A549 (cell line): ENCODE measurements around the gene KCNN3. TPM values are rescaled to one million over a fixed set of nuclear protein-coding genes. Genes with fewer than 3 reads are reported as not detected.
A peak's percentile ranks its signal among the peaks of the same experiment; 100 is the strongest.

Experiments
- ATAC-seq, 2 experiments: fragments of 200-7000 bp in 1 of 2; fragments of >200 bp in 1 of 2; cut with Nextera tagmentation in 1 of 2; cut with Tn5 transposase in 1 of 2; 3 replicates each; pipeline versions ENCODE4 v1.8.0 to v1.9.1; 2018 to 2020; ENCODE audit warnings: mild to moderate bottlenecking in 1 of 2, moderate library complexity in 1 of 2
- CTCF ChIA-PET: fragments of 300-600 bp; sonication (Branson Sonifier 250); formaldehyde crosslinking; extraction: SDS; loops from one replicate; lab custom pipeline; 2021; ENCODE audit warnings: antibody characterized with exemption, inconsistent platforms; lab: Yijun Ruan, JAX
- POLR2A ChIA-PET: fragments of 350-600 bp; formaldehyde crosslinking; extraction: SDS; loops from one replicate; lab custom pipeline; 2021; ENCODE audit warnings: antibody characterized with exemption, inconsistent platforms; lab: Yijun Ruan, JAX
- DNase-seq, 2 experiments: peaks; one replicate each; pipeline versions ENCODE4 v3.0.0 to v3.0.0-alpha.2; 2011 to 2016; ENCODE audit warnings: low read depth in 1 of 2, low spot score in 1 of 2
- FAIRE-seq: peaks from 2 replicates; lab custom pipeline; 2011; peaks lifted over from hg19 to GRCh38; lab: Jason Lieb, UNC
- H3K27ac ChIP-seq, 2 experiments: fragments of >200 bp; sonication (Bioruptor Twin); formaldehyde crosslinking; 3 replicates each; pipeline ENCODE4 v1.5.1; 2016 to 2017
- H3K4me1 ChIP-seq: fragments of >200 bp; sonication (Bioruptor Twin); formaldehyde crosslinking; 3 replicates; pipeline ENCODE4 v1.6.1; 2016
- H3K4me2 ChIP-seq: fragments of >200 bp; sonication (Bioruptor Twin); formaldehyde crosslinking; 3 replicates; pipeline ENCODE4 v1.6.1; 2016
- H3K4me3 ChIP-seq: fragments of >200 bp; sonication (Bioruptor Twin); formaldehyde crosslinking; 3 replicates; pipeline ENCODE4 v1.5.1; 2016
- H3K9me3 ChIP-seq: fragments of >200 bp; sonication (Bioruptor Twin); formaldehyde crosslinking; 3 replicates; pipeline ENCODE4 v1.6.1; 2016
- CHD4 ChIP-seq: fragments of 200-600 bp; sonication (generic); IDR thresholded peaks from 2 replicates; pipeline ENCODE4 v1.6.1; 2016; ENCODE audit warnings: antibody characterized with exemption, mild to moderate bottlenecking, borderline replicate concordance
- E2F6 ChIP-seq: IDR thresholded peaks from 2 replicates; pipeline ENCODE4 v1.6.1; 2012; ENCODE audit warnings: low read depth, borderline replicate concordance
- EHF ChIP-seq: fragments of 250-450 bp; sonication (Bioruptor Pico); IDR thresholded peaks from 2 replicates; pipeline ENCODE4 v1.5.0; 2020; ENCODE audit warnings: mild to moderate bottlenecking
- EHMT2 ChIP-seq: fragments of 200-600 bp; sonication (generic); IDR thresholded peaks from 2 replicates; pipeline ENCODE4 v1.6.1; 2016; ENCODE audit warnings: antibody characterized with exemption, low read depth, mild to moderate bottlenecking, moderate library complexity
- EP300 ChIP-seq, 2 experiments: fragments of >200 bp; sonication (Bioruptor Twin); formaldehyde crosslinking; IDR thresholded peaks; 2 replicates in 1 of 2; 3 replicates in 1 of 2; pipeline ENCODE4 v1.6.1; 2016 to 2017
- FOXS1 ChIP-seq: fragments of 250-450 bp; sonication (Bioruptor Pico); IDR thresholded peaks from 2 replicates; pipeline ENCODE4 v1.5.0; 2020; ENCODE audit warnings: mild to moderate bottlenecking, moderate library complexity
- GATA3 ChIP-seq: IDR thresholded peaks from 2 replicates; pipeline ENCODE4 v1.6.1; 2012; ENCODE audit warnings: borderline replicate concordance
- HOXB5 ChIP-seq: fragments of 250-450 bp; sonication (Bioruptor Pico); IDR thresholded peaks from 2 replicates; pipeline ENCODE4 v1.5.0; 2020; ENCODE audit warnings: mild to moderate bottlenecking, moderate library complexity
- MAX ChIP-seq: IDR thresholded peaks from 2 replicates; pipeline ENCODE4 v1.6.1; 2012
- PHF8 ChIP-seq: fragments of 200-600 bp; sonication (generic); IDR thresholded peaks from 2 replicates; pipeline ENCODE4 v1.6.1; 2016; ENCODE audit warnings: low read depth, mild to moderate bottlenecking, antibody characterized with exemption, moderate library complexity, borderline replicate concordance
- POLR2A ChIP-seq: IDR thresholded peaks from 2 replicates; pipeline ENCODE4 v1.6.1; 2012; ENCODE audit warnings: mild to moderate bottlenecking, low read length
- SREBF2 ChIP-seq: fragments of 450-650 bp; IDR thresholded peaks from 2 replicates; pipeline ENCODE4 v1.6.1; 2014; ENCODE audit warnings: mild to moderate bottlenecking, moderate library complexity
- TFCP2L1 ChIP-seq: fragments of 250-450 bp; sonication (Bioruptor Pico); IDR thresholded peaks from 2 replicates; pipeline ENCODE4 v1.5.0; 2021; ENCODE audit warnings: mild to moderate bottlenecking
- TP53 ChIP-seq: fragments of 250-450 bp; sonication (Bioruptor Pico); IDR thresholded peaks from 2 replicates; pipeline ENCODE4 v1.5.0; 2021; ENCODE audit warnings: mild to moderate bottlenecking, moderate library complexity
- ZFP36 ChIP-seq: fragments of 450-650 bp; IDR thresholded peaks from 2 replicates; pipeline ENCODE4 v1.6.1; 2014; ENCODE audit warnings: borderline replicate concordance; ENCODE audit not compliant: partially characterized antibody
- WGBS: methylation state at CpG from one replicate; pipeline ENCODE4 v1.1.6; 2017; ENCODE audit errors: missing lambda C conversion rate; 5-methylcytosine and 5-hydroxymethylcytosine counted together
- polyA plus RNA-seq, 4 experiments: library from polyadenylated mRNA; depleted of rRNA in 3 of 4; stranded (reverse); fragments of >200 nt; fragmentation: RNase III in 1 of 4; extraction: RNeasy Plus Mini Kit Qiagen cat#74134 plus additional on column Dnase treatment in 1 of 4; gene quantifications; 2 replicates in 3 of 4; 3 replicates in 1 of 4; pipeline ENCODE4 v1.2.3, GENCODE V29; 2011 to 2017
- TF ChIP-seq, protein P1 (sequence below): fragments of >200 bp; sonication (Bioruptor Twin); formaldehyde crosslinking; IDR thresholded peaks from 3 replicates; pipeline ENCODE4 v1.5.1; 2016

KCNN3 gene
- polyA plus RNA-seq, 2 of the 4 experiments (the other 2 are of a cell fraction): 0.01 to 0.03 TPM

DNA sequence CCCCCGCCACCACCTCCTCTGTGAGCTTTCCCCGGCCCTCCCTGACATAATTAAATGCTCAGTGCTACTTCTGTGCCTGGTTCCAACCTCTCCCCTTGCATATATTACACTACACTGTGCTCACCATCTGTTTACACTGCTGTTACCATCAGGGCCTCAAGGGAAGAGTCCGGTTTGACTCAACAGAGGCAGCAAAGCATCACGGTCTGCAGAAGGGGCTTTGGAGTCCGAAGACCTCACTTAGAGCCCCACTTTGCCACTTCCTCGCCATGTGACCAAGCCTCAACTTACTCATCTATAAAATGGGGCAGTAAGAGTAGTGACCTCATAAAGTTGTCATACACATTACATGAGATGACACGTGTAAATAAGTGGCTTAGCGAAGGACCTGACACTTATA, 27.4 kb downstream of the KCNN3 start:
- DNase-seq (no peak), FAIRE-seq (no peak), ATAC-seq (no peak)
- CTCF ChIA-PET: interaction anchor here (0.9 to 1.3 kb wide), 3 partner anchors 10 to 174 kb away, joined by 3 to 4 read pairs (median 3); no protein-coding TSS in a partner anchor
- Histone ChIP-seq H3K4me3 (no peak overlapping the region), H3K4me1 (no peaks in the 10 kb centered on the region), H3K9me3 (no peaks in the 10 kb centered on the region), H3K4me2 (no peak overlapping the region), H3K27ac (no peak overlapping the region)
- POLR2A ChIA-PET: no interaction called here
- WGBS: 62% methylated on average over 6 of the region's 8 CpGs
- no peak for TF ChIP-seq MAX
- TF ChIP-seq EHMT2: no peak
- TF ChIP-seq CHD4: no peak
- no peak for TF ChIP-seq TP53 (CRISPR knock-in tag)
- no peak for TF ChIP-seq PHF8
- no peak for TF ChIP-seq TFCP2L1 (CRISPR knock-in tag)
- no peak for TF ChIP-seq EHF (CRISPR knock-in tag)
- TF ChIP-seq POLR2A: no peak
- TF ChIP-seq, all 56 proteins: peak for 0

DNA sequence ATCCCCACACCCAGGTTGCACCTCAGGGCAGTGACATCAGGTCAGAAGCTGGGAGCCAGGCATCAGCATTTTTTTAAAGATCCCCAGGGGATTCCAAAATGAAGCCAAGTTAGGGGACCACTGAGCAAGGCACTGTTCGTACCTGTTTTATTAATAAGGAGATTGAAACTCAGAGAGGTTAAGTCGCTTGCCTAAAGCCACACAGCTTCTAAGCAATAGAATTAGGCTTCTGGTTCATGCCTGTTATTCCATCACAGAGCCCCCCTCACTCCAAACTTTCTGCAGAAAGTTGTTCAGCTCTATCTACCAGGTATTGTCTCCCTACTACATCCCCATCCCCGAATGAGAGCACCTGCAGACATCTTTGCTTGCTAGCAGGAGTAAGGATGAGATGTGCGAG, 28.7 kb downstream of the KCNN3 start:
- 50% methylated on average over 4 of the region's 4 CpGs for WGBS
- Histone ChIP-seq H3K4me1 (no peaks in the 10 kb centered on the region), H3K27ac (no peak overlapping the region), H3K9me3 (no peaks in the 10 kb centered on the region), H3K4me2 (no peak overlapping the region), H3K4me3 (no peak overlapping the region)
- ATAC-seq: no peak
- ChIA-PET POLR2A (no interaction called here), CTCF (interaction anchor here (0.7 to 1.3 kb wide), 2 partner anchors 14 to 37 kb away, joined by 4 read pairs; no protein-coding TSS in a partner anchor)
- no peak for DNase-seq
- no peak for FAIRE-seq
- TF ChIP-seq EP300 (IDR thresholded peaks at IDR 0.05) (no peak), GATA3 (no peak), HOXB5 (CRISPR knock-in tag) (no peak), FOXS1 (CRISPR knock-in tag) (no peak), SREBF2 (no peak), ZFP36 (peak; percentile 40)

GRCh38 chr1:154840269-154841176, 29.6 kb downstream of the KCNN3 start:
- H3K27ac ChIP-seq: peak overlapping the region in 1 of 2 experiments; percentile 24; a peak in 1 of 6 replicates
- H3K9me3 ChIP-seq: no peaks in the 10 kb centered on the region
- ChIA-PET CTCF (interaction anchor here (0.7 to 1.7 kb wide), 3 partner anchors 8 to 14 kb away, joined by 3 to 6 read pairs (median 4); no protein-coding TSS in a partner anchor), POLR2A (no interaction called here)
- DNase-seq (no peak), FAIRE-seq (no peak), ATAC-seq (no peak; a peak in 1 of 6 replicates)
- TF ChIP-seq E2F6: no peak
- TF ChIP-seq PHF8: no peak
- TF ChIP-seq, protein P1, sequence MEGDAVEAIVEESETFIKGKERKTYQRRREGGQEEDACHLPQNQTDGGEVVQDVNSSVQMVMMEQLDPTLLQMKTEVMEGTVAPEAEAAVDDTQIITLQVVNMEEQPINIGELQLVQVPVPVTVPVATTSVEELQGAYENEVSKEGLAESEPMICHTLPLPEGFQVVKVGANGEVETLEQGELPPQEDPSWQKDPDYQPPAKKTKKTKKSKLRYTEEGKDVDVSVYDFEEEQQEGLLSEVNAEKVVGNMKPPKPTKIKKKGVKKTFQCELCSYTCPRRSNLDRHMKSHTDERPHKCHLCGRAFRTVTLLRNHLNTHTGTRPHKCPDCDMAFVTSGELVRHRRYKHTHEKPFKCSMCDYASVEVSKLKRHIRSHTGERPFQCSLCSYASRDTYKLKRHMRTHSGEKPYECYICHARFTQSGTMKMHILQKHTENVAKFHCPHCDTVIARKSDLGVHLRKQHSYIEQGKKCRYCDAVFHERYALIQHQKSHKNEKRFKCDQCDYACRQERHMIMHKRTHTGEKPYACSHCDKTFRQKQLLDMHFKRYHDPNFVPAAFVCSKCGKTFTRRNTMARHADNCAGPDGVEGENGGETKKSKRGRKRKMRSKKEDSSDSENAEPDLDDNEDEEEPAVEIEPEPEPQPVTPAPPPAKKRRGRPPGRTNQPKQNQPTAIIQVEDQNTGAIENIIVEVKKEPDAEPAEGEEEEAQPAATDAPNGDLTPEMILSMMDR: no peak
- WGBS: 78% methylated on average over 14 of the region's 19 CpGs
- H3K4me1 ChIP-seq: no peaks in the 10 kb centered on the region
- H3K4me3 ChIP-seq: no peak overlapping the region
- no peak overlapping the region for H3K4me2 ChIP-seq
